CD14-positive monocyte (primary cell): ENCODE measurements around the gene MYL1. TPM values are rescaled to one million over a fixed set of nuclear protein-coding genes. Genes with fewer than 3 reads are reported as not detected.

Experiments used
- DNase-seq, 3 donors: peaks; one replicate each; pipeline ENCODE4 v3.0.0-alpha.2; 2011 to 2022
- H2AFZ ChIP-seq: 2 replicates; pipeline ENCODE4 v1.6.0; 2012; ENCODE audit warnings: mild to moderate bottlenecking, low read depth, low read length, inconsistent platforms; ENCODE audit not compliant: insufficient read depth, poor library complexity, severe bottlenecking
- H3K27ac ChIP-seq, 2 donors: 1 replicate in 1 of 2; 2 replicates in 1 of 2; pipeline ENCODE4 v1.5.1; 2012 to 2013; ENCODE audit warnings: low read length in 2 of 2, control low read depth in 1 of 2, inconsistent platforms in 1 of 2, low read depth in 1 of 2, mild to moderate bottlenecking in 1 of 2
- H3K27me3 ChIP-seq, 2 donors: one replicate each; pipeline versions ENCODE4 v1.6.0 to v1.6.1; 2011 to 2013; ENCODE audit warnings: low read length in 2 of 2; ENCODE audit not compliant: control insufficient read depth in 2 of 2, insufficient read depth in 2 of 2
- H3K36me3 ChIP-seq, 2 donors: replicated peaks in 1 of 2; 1 replicate in 1 of 2; 2 replicates in 1 of 2; pipeline versions ENCODE4 v1.5.1 to v1.6.1; 2012 to 2013; ENCODE audit warnings: low read length in 2 of 2, control low read depth in 1 of 2, inconsistent platforms in 1 of 2, mild to moderate bottlenecking in 1 of 2; ENCODE audit not compliant: insufficient read depth in 2 of 2, control insufficient read depth in 1 of 2
- H3K4me1 ChIP-seq, 2 donors: 1 replicate in 1 of 2; 2 replicates in 1 of 2; pipeline versions ENCODE4 v1.5.1 to v1.6.1; 2012 to 2013; ENCODE audit warnings: low read length in 2 of 2, control low read depth in 1 of 2, inconsistent platforms in 1 of 2, mild to moderate bottlenecking in 1 of 2, moderate library complexity in 1 of 2; ENCODE audit not compliant: insufficient read depth in 2 of 2, control insufficient read depth in 1 of 2
- H3K4me2 ChIP-seq: replicated peaks from 2 replicates; pipeline ENCODE3; 2012; ENCODE audit warnings: low read length, moderate library complexity, mild to moderate bottlenecking; ENCODE audit not compliant: poor library complexity, severe bottlenecking; ENCODE audit errors: extremely low read depth
- H3K4me3 ChIP-seq, 3 experiments: fragments of 200-600 bp in 1 of 3; sonication (generic) in 1 of 3; replicated peaks in 1 of 3; 1 replicate in 2 of 3; 2 replicates in 1 of 3; pipeline ENCODE4 v1.5.1; 2011 to 2013; ENCODE audit warnings: low read length in 3 of 3, mild to moderate bottlenecking in 3 of 3, control low read depth in 2 of 3, low read depth in 2 of 3, inconsistent platforms in 1 of 3, moderate library complexity in 1 of 3
- H3K79me2 ChIP-seq: 2 replicates; pipeline ENCODE4 v1.6.0; 2012; ENCODE audit warnings: mild to moderate bottlenecking, control low read depth, inconsistent platforms, low read length, moderate library complexity; ENCODE audit not compliant: insufficient read depth
- H3K9ac ChIP-seq: 2 replicates; pipeline ENCODE4 v1.6.0; 2017; ENCODE audit warnings: low read length, mild to moderate bottlenecking; ENCODE audit not compliant: insufficient read depth, poor library complexity, severe bottlenecking
- H3K9me3 ChIP-seq, 2 donors: replicated peaks in 1 of 2; 1 replicate in 1 of 2; 2 replicates in 1 of 2; pipeline versions ENCODE4 v1.5.1 to v1.6.1; 2012 to 2013; ENCODE audit warnings: low read length in 2 of 2, control low read depth in 1 of 2; ENCODE audit not compliant: control insufficient read depth in 1 of 2, insufficient read depth in 1 of 2
- H4K20me1 ChIP-seq: 2 replicates; pipeline ENCODE4 v1.6.0; 2012; ENCODE audit warnings: mild to moderate bottlenecking, low read length, control low read depth, moderate library complexity; ENCODE audit not compliant: insufficient read depth
- H3K27ac Mint-ChIP-seq, 7 donors: one replicate each; pipeline ENCODE4 v1.8.0; 2020; ENCODE audit warnings: mild to moderate bottlenecking in 7 of 7, mixed read lengths in 7 of 7, moderate library complexity in 6 of 7, inconsistent platforms in 2 of 7
- H3K27me3 Mint-ChIP-seq, 3 donors: one replicate each; pipeline ENCODE4 v1.8.0; 2021 to 2022; ENCODE audit warnings: low read depth in 3 of 3, mild to moderate bottlenecking in 3 of 3, mixed read lengths in 3 of 3, moderate library complexity in 3 of 3, inconsistent platforms in 1 of 3
- H3K36me3 Mint-ChIP-seq, 2 donors: one replicate each; pipeline ENCODE4 v1.8.0; 2020; ENCODE audit warnings: mixed read lengths in 2 of 2, inconsistent platforms in 1 of 2, mild to moderate bottlenecking in 1 of 2
- H3K4me1 Mint-ChIP-seq: one replicate; pipeline ENCODE4 v1.8.0; 2020; ENCODE audit warnings: mild to moderate bottlenecking, mixed read lengths
- H3K4me3 Mint-ChIP-seq, 2 donors: one replicate each; pipeline ENCODE4 v1.8.0; 2020; ENCODE audit warnings: mild to moderate bottlenecking in 2 of 2, mixed read lengths in 2 of 2, moderate library complexity in 1 of 2
- H3K9me3 Mint-ChIP-seq, 7 donors: one replicate each; pipeline ENCODE4 v1.8.0; 2020 to 2022; ENCODE audit warnings: mixed read lengths in 7 of 7, mild to moderate bottlenecking in 6 of 7, moderate library complexity in 6 of 7, inconsistent platforms in 2 of 7
- CTCF ChIP-seq: fragments of 200-600 bp; IDR thresholded peaks from one replicate; pipeline ENCODE4 v1.8.0; 2022; ENCODE audit warnings: antibody characterized with exemption, mild to moderate bottlenecking
- WGBS: methylation state at CpG from one replicate; pipeline ENCODE4 v1.1.5; 2013; ENCODE audit warnings: missing lambda C conversion rate; ENCODE audit not compliant: insufficient coverage; 5-methylcytosine and 5-hydroxymethylcytosine counted together
- intact Hi-C, 2 donors: fragments of 100-400 bp; cut with micrococcal nuclease; formaldehyde crosslinking; loops; one replicate each; pipeline versions ENCODE4 v1.15.0 to v1.15.1; 2023
- polyA plus RNA-seq, 3 donors: library from polyadenylated mRNA; depleted of rRNA in 1 of 3; unstranded in 2 of 3; stranded (reverse) in 1 of 3; fragments of 300-500 nt in 2 of 3; fragments of >200 nt in 1 of 3; fragmentation: Illumina TruSeq in 2 of 3; gene quantifications; 1 replicate in 2 of 3; 2 replicates in 1 of 3; pipeline ENCODE4 v1.2.3, GENCODE V29; 2012 to 2021

The MYL1 gene
- polyA plus RNA-seq, 3 donors: not detected

GRCh38 chr2:210262036-210262435 lies 52.9 kb downstream of the MYL1 start:
- no peak for DNase-seq
- Histone ChIP-seq H3K4me1 (no peaks in the 10 kb centered on the region), H4K20me1 (no peaks in the 10 kb centered on the region), H3K4me3 (no peak overlapping the region), H3K27ac (no peak overlapping the region), H3K9ac (no peak overlapping the region), H2AFZ (no peak overlapping the region), H3K36me3 (no peaks in the 10 kb centered on the region), H3K27me3 (no peaks in the 10 kb centered on the region), H3K9me3 (no peaks in the 10 kb centered on the region), H3K4me2 (no peak overlapping the region), H3K79me2 (no peaks in the 10 kb centered on the region)
- no peaks in the 10 kb centered on the region for H3K36me3 Mint-ChIP-seq
- 88% methylated on average over 1 of the region's 2 CpGs for WGBS
- H3K4me3 Mint-ChIP-seq: no peak overlapping the region
- H3K27me3 Mint-ChIP-seq: peaks cover 1 to 4% (median 3%) of the 10 kb centered on the region in 3 donors
- intact Hi-C loops: no loop called here
- TF ChIP-seq CTCF: no peak
- peaks cover 0 to 2% (median 0%) of the 10 kb centered on the region in 7 donors for H3K9me3 Mint-ChIP-seq
- H3K4me1 Mint-ChIP-seq: no peaks in the 10 kb centered on the region
- no peak overlapping the region for H3K27ac Mint-ChIP-seq

- no peak overlapping the region for H3K27ac ChIP-seq
- no peak for TF ChIP-seq CTCF
- intact Hi-C loops: no loop called here
Measured at GRCh38 chr2:210259687-210260086, 55.3 kb downstream of the MYL1 start.

More at GRCh38 chr2:210259687-210260086, 55.3 kb downstream of the MYL1 start:
- no peak for DNase-seq
- Histone ChIP-seq H2AFZ (no peak overlapping the region), H3K27me3 (no peaks in the 10 kb centered on the region), H3K4me2 (no peak overlapping the region), H3K4me1 (no peaks in the 10 kb centered on the region), H3K79me2 (no peaks in the 10 kb centered on the region), H4K20me1 (no peaks in the 10 kb centered on the region), H3K9ac (no peak overlapping the region), H3K4me3 (no peak overlapping the region), H3K9me3 (no peaks in the 10 kb centered on the region), H3K36me3 (no peaks in the 10 kb centered on the region)
- Mint-ChIP-seq H3K4me3 (no peak overlapping the region), H3K4me1 (no peaks in the 10 kb centered on the region), H3K27ac (no peak overlapping the region), H3K27me3 (peaks cover 1 to 4% (median 3%) of the 10 kb centered on the region in 3 donors), H3K36me3 (no peaks in the 10 kb centered on the region), H3K9me3 (peaks cover 0 to 2% (median 0%) of the 10 kb centered on the region in 7 donors)
